Ascending aorta (tissue), 2 donors: ENCODE measurements around the gene PIGV. TPM values are rescaled to one million over a fixed set of nuclear protein-coding genes. Genes with fewer than 3 reads are reported as not detected.
"Not testable (repeated sequence)": the region's sequence is repeated elsewhere in the genome, so short reads cannot be mapped to it uniquely, and the experiment has no call there.

Experiments
- DNase-seq, 2 donors: peaks; one replicate each; pipeline ENCODE4 v3.0.0-alpha.2; 2019; ENCODE audit warnings: low spot score in 2 of 2
- H3K27ac ChIP-seq, 2 donors: fragments of 200-600 bp; sonication (generic); one replicate each; pipeline ENCODE4 v1.5.1; 2016 to 2017; ENCODE audit warnings: mild to moderate bottlenecking in 1 of 2
- H3K27me3 ChIP-seq: fragments of 200-600 bp; sonication (generic); one replicate; pipeline ENCODE4 v1.5.1; 2017
- H3K36me3 ChIP-seq, 2 donors: fragments of 200-600 bp; sonication (generic); one replicate each; pipeline ENCODE4 v1.5.1; 2016
- H3K4me1 ChIP-seq, 2 donors: fragments of 200-600 bp; sonication (generic); one replicate each; pipeline ENCODE4 v1.5.1; 2016 to 2017; ENCODE audit warnings: mild to moderate bottlenecking in 1 of 2
- H3K4me3 ChIP-seq, 2 donors: fragments of 200-600 bp; sonication (generic); one replicate each; pipeline ENCODE4 v1.5.1; 2016 to 2017; ENCODE audit warnings: mild to moderate bottlenecking in 1 of 2
- H3K9me3 ChIP-seq, 2 donors: fragments of 200-600 bp; sonication (generic); one replicate each; pipeline ENCODE4 v1.5.1; 2016
- CTCF ChIP-seq, 3 experiments: fragments of 200-600 bp in 2 of 3; fragments of 450-650 bp in 1 of 3; sonication (generic) in 2 of 3; IDR thresholded peaks; one replicate each; pipeline ENCODE4 v1.5.1; 2016 to 2019; ENCODE audit warnings: antibody characterized with exemption in 3 of 3, mild to moderate bottlenecking in 1 of 3, moderate library complexity in 1 of 3
- intact Hi-C: fragments of 100-400 bp; cut with DNase I; formaldehyde crosslinking; loops from one replicate; pipeline ENCODE4 v1.15.1; 2023
- total RNA-seq: library from RNA; depleted of rRNA; stranded (reverse); fragments of >200 nt; gene quantifications from one replicate; pipeline ENCODE4 v1.1.0, GENCODE V29; 2016

The PIGV gene
- total RNA-seq, 1 donor from 2014 or later: 8.8 TPM

GRCh38 chr1:26844424-26845196, 56.9 kb downstream of the PIGV start:
- H3K4me3 ChIP-seq: no peak overlapping the region
- no peak for DNase-seq
- H3K4me1 ChIP-seq: peaks cover 0 to 6% of the 10 kb centered on the region in 2 donors
- peaks cover 47 to 57% of the 10 kb centered on the region in 2 donors for H3K36me3 ChIP-seq
- intact Hi-C loops: no loop called here
- no peak overlapping the region for H3K27ac ChIP-seq
- no peaks in the 10 kb centered on the region for H3K27me3 ChIP-seq
- no peak for TF ChIP-seq CTCF (IDR thresholded peaks at IDR 0.05)
- H3K9me3 ChIP-seq: no peaks in the 10 kb centered on the region

GRCh38 chr1:26847826-26848225, 60.1 kb downstream of the PIGV start:
- H3K4me3 ChIP-seq, intact Hi-C loops, H3K9me3 ChIP-seq, H3K27ac ChIP-seq, H3K27me3 ChIP-seq, DNase-seq, H3K4me1 ChIP-seq: not testable (repeated sequence)
- H3K36me3 ChIP-seq: peaks cover 56 to 61% of the 10 kb centered on the region in 2 donors

Other genes starting within 250 kb of the PIGV start
- gene ARID1A, start 91.9 kb upstream of the PIGV start, total RNA-seq: 104 TPM
- 36.0 TPM for gene ZDHHC18, start 38.7 kb downstream of the PIGV start, total RNA-seq
- gene SFN, start 75.2 kb downstream of the PIGV start, total RNA-seq: 17.8 TPM
- 7.5 TPM for gene GPN2, start 102.3 kb downstream of the PIGV start, total RNA-seq
- 2.0 TPM for gene GPATCH3, start 112.5 kb downstream of the PIGV start, total RNA-seq
- gene NR0B2, start 126.0 kb downstream of the PIGV start, total RNA-seq: not detected
- 19.2 TPM for gene NUDC, start 133.8 kb downstream of the PIGV start, total RNA-seq
- not detected for gene KDF1, start 172.5 kb downstream of the PIGV start, total RNA-seq
- 37.6 TPM for gene TRNP1, start 205.7 kb downstream of the PIGV start, total RNA-seq
- 45.4 TPM for gene TENT5B, start 224.9 kb downstream of the PIGV start, total RNA-seq